DMS53 (cell line): ENCODE results near the gene ICAM5.
A peak's percentile ranks its signal among the peaks of the same experiment; 100 is the strongest.

Experiments
- DNase-seq: peaks from one replicate; lab custom pipeline; 2025; lab: John Stamatoyannopoulos, UW

The ICAM5 gene

GRCh38 chr19:10292206-10292788 lies 2.5 kb downstream of the ICAM5 start:
- DNase-seq, result peak; percentile 87

GRCh38 chr19:10292789-10293636 lies 3.3 kb downstream of the ICAM5 start:
- DNase-seq, result peak; percentile 55

DNA sequence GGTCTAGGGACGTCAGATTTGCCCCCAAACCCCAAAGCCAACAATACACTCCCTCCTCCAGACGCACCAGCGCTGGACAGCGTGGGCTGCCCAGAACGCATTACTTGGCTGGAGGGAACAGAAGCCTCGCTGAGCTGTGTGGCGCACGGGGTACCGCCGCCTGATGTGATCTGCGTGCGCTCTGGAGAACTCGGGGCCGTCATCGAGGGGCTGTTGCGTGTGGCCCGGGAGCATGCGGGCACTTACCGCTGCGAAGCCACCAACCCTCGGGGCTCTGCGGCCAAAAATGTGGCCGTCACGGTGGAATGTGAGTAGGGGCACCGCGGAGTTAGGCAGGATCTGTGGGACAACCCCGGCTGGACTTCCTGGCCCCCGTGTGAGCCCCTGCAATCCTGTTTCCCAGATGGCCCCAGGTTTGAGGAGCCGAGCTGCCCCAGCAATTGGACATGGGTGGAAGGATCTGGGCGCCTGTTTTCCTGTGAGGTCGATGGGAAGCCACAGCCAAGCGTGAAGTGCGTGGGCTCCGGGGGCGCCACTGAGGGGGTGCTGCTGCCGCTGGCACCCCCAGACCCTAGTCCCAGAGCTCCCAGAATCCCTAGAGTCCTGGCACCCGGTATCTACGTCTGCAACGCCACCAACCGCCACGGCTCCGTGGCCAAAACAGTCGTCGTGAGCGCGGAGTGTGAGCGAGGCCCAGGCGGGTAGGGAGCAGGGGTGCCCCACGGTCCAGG lies 4.0 kb downstream of the ICAM5 start:
- no peak for DNase-seq

GRCh38 chr19:10294368-10294697 lies 4.6 kb downstream of the ICAM5 start:
- DNase-seq, result no peak

GRCh38 chr19:10295305-10295846 lies 5.6 kb downstream of the ICAM5 start:
- peak; percentile 66 for DNase-seq

DNA sequence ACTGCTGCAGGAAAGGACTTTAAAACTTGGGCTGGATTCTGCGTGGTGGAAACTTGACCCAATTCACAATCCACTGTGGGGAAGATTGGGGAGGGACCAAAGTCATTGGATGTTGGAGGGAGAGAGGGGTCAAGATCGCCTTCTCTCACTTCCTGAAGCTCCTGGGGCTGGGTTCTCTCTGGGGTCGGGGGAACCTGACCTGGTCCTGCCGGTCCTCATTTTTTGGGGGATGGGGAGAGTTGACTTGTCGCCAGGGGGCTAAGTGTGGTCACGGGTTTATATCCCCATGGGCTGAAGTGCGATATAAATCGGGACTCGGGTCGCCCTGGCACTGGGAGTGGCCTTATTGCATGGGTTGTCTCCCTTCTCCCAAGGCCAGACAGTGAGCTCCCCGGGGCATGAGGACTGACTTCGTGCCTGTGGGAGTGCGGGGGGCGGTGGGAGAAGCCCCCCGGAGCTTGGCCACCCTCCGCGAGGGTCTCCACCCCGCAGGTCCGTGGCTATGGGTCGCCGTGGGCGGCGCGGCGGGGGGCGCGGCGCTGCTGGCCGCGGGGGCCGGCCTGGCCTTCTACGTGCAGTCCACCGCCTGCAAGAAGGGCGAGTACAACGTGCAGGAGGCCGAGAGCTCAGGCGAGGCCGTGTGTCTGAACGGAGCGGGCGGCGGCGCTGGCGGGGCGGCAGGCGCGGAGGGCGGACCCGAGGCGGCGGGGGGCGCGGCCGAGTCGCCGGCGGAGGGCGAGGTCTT lies 6.3 kb downstream of the ICAM5 start:
- DNase-seq, result peak; percentile 36

DNA sequence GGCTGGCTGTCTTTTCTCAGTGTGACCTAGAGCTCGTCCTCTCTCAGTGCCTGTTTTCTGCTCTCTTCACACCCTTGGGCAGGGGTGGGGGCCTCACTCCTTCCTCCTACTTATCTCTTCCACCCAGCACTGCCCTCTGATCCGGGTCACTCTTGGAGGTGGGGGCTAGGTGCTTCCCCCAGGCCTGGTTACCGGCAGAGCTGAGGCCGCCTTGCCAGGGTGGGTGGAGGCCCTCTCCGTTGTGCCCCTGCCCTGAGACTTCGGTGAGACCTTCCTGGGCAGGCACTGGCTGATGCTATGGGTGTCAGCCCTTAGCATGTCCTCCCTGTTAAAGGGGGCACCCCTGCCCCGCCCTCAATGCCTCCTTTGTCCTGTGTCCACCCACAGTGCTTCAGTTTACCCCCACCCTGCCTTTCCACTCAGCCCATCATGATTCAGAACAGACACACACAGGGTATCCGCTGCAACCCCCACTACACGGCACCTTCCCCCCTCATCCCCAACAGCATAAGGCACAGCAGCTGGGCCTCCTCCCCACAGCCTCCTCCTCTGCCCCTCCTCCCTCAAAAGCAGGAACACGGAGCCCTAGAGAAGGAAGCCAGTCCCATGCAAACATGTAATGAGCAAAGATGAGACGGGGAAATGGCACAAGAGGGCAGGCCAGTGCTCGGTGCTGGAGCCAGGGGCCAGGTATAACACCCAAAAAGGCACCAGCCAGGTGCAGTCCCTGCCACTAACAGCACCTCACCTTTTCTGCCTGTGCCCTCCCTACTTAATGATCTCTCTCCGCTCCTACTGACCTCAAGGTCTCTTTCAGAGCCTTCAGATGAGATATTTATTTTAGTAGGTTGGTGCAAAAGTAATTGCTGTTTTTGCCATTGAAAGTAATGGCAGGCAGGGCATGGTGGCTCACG lies 10.1 kb downstream of the ICAM5 start:
- peak; percentile 29 for DNase-seq

GRCh38 chr19:10305139-10305806 lies 15.5 kb downstream of the ICAM5 start:
- no peak for DNase-seq

GRCh38 chr19:10306327-10306726 lies 16.6 kb downstream of the ICAM5 start:
- no peak for DNase-seq

DNA sequence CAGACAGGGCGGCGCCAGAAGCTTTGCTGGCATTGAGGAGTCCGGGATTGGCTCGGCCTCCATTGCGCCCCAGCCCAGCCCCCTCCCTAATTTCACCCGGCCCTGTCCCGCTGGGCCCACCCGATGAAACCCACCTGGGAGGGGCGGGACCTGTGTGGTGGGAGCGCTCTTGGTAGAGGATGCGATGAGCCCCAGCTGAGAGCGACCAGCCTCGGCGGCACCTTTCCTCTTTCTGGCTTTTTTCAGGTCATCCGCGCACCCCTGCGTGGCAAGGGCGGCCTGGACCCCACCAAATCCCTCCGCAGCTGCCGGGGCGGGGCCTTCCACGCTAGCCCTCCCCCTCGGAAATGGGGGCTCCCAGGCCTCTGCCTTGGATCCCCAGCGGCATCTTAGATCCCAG lies 19.7 kb downstream of the ICAM5 start, which contains the start of gene ZGLP1:
Gene ZGLP1, minus strand, starts transcription at position 393 of the 400 bp plus-strand sequence.
- DNase-seq, result no peak

GRCh38 chr19:10315335-10316214 lies 25.8 kb downstream of the ICAM5 start, which contains the start of gene FDX2:
TSS of gene FDX2 (minus strand) at chr19:10316015. CDS start at chr19:10315996, 19 bp downstream.
- peak; percentile 89 for DNase-seq

- DNase-seq, result peak; percentile 37
These were observed 26.7 kb downstream of the ICAM5 start for GRCh38 chr19:10316229-10317044.

GRCh38 chr19:10317045-10317856 lies 27.5 kb downstream of the ICAM5 start:
- no peak for DNase-seq

DNA sequence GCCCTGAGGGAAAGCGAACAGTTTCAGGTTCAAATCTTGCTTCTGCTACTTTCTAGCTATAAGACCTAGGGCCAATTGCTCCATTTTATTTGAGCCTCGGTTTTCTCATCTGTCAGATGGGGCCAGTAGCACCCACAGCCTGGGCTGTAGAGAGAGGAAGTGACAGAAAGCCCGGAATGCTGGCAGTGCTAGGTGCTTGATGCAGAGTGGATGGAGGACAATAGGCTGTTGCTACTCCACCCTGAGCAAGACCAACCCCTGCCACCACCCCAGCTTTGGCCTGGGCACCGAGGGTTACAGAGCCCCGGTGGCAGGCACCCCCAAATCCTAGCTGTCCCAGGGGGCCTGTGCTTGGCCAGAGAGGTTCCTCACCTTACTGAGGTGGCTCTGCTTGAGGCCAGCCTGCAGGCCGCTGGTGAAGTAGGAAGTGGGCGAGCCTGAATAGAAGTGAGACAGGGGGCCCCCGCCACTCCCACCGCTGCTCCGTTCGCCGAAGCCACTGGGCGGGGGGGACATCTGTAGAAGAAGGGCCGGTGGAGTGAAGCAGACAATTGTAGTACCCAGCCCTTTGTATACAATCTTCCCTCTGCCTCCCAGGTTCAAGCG lies 28.2 kb downstream of the ICAM5 start:
- no peak for DNase-seq

- DNase-seq, result no peak
These were observed 29.3 kb downstream of the ICAM5 start for GRCh38 chr19:10318807-10319682.
